Upper lobe of left lung (tissue), 6 donors: ENCODE data around the gene GSG1L. TPM values are rescaled to one million over a fixed set of nuclear protein-coding genes. Genes with fewer than 3 reads are reported as not detected.

Experiments
- ATAC-seq, 2 donors: fragments of 200-7000 bp; cut with Tn5 transposase; one replicate each; pipeline ENCODE4 v1.9.1; 2022; ENCODE audit warnings: mild to moderate bottlenecking in 2 of 2, moderate library complexity in 2 of 2; ENCODE audit not compliant: low FRiP score in 2 of 2
- DNase-seq, 2 donors: peaks; one replicate each; pipeline ENCODE4 v3.0.0-alpha.2; 2019 to 2020
- H3K27ac ChIP-seq, 4 donors: fragments of 200-600 bp; sonication (generic); one replicate each; pipeline ENCODE4 v1.5.1; 2016 to 2019
- H3K27me3 ChIP-seq, 4 donors: fragments of 200-600 bp; sonication (generic); one replicate each; pipeline ENCODE4 v1.5.1; 2017 to 2019
- H3K36me3 ChIP-seq, 4 donors: fragments of 200-600 bp; sonication (generic); one replicate each; pipeline ENCODE4 v1.5.1; 2016 to 2019
- H3K4me1 ChIP-seq, 4 donors: fragments of 200-600 bp; sonication (generic); one replicate each; pipeline ENCODE4 v1.5.1; 2018 to 2019
- H3K4me3 ChIP-seq, 4 donors: fragments of 200-600 bp; sonication (generic); one replicate each; pipeline ENCODE4 v1.5.1; 2017 to 2019; ENCODE audit warnings: mild to moderate bottlenecking in 2 of 4, moderate library complexity in 1 of 4
- H3K9me3 ChIP-seq, 4 donors: fragments of 200-600 bp; sonication (generic); one replicate each; pipeline ENCODE4 v1.5.1; 2018 to 2019
- CTCF ChIP-seq, 6 experiments: fragments of 450-650 bp in 4 of 6; fragments of 200-600 bp in 2 of 6; sonication (generic) in 2 of 6; IDR thresholded peaks; one replicate each; pipeline ENCODE4 v1.5.1; 2016 to 2019; ENCODE audit warnings: antibody characterized with exemption in 6 of 6
- EP300 ChIP-seq, 4 donors: sonication (generic); formaldehyde crosslinking; IDR thresholded peaks; one replicate each; pipeline ENCODE4 v1.5.1; 2017; ENCODE audit warnings: antibody characterized with exemption in 4 of 4, control low read depth in 2 of 4
- POLR2A ChIP-seq, 4 donors: fragments of 450-650 bp; IDR thresholded peaks; one replicate each; pipeline ENCODE4 v1.5.1; 2016 to 2017; ENCODE audit warnings: antibody characterized with exemption in 4 of 4, mild to moderate bottlenecking in 2 of 4
- POLR2AphosphoS5 ChIP-seq, 2 donors: sonication (generic); formaldehyde crosslinking; IDR thresholded peaks; one replicate each; pipeline ENCODE4 v1.5.1; 2017; ENCODE audit warnings: antibody characterized with exemption in 2 of 2
- WGBS, 2 donors: methylation state at CpG; one replicate each; pipeline ENCODE4 v1.1.5; 2017 to 2018; 5-methylcytosine and 5-hydroxymethylcytosine counted together
- total RNA-seq, 6 donors: library from RNA; depleted of rRNA in 4 of 6; stranded (reverse); fragments of >200 nt in 4 of 6; gene quantifications; one replicate each; pipeline versions ENCODE4 v1.1.0 to v1.2.1, GENCODE V29; 2016 to 2021
- donor health status: DM: no; HTN: no; CAD: no; lungs with moderate emphysema.
- donor health status: DM: no; HTN: yes; CAD: no; lungs with severe emphysema.

GSG1L gene
- total RNA-seq, 6 donors from 2014 or later: 2.2 TPM; not detected in 5

GRCh38 chr16:27770271-27771196 is 293.0 kb downstream of the GSG1L start:
- H3K27ac ChIP-seq: no peak overlapping the region
- H3K4me3 ChIP-seq: no peak overlapping the region
- no peak for TF ChIP-seq CTCF (IDR thresholded peaks at IDR 0.05)
- no peak for TF ChIP-seq POLR2A (IDR thresholded peaks at IDR 0.05)
- no peak for TF ChIP-seq POLR2AphosphoS5 (IDR thresholded peaks at IDR 0.05)
- TF ChIP-seq EP300 (IDR thresholded peaks at IDR 0.05): no peak
- ATAC-seq (no peak), DNase-seq (no peak)
- no peaks in the 10 kb centered on the region for H3K4me1 ChIP-seq
- no peaks in the 10 kb centered on the region for H3K9me3 ChIP-seq
- no peaks in the 10 kb centered on the region for H3K27me3 ChIP-seq
- 84 to 92% methylated on average over 17 of the region's 17 CpGs for WGBS, 2 donors
- H3K36me3 ChIP-seq: peaks cover 10 to 77% (median 43%) of the 10 kb centered on the region in 4 donors

- H3K9me3 ChIP-seq: peaks cover 0 to under 1% (median 0%) of the 10 kb centered on the region in 4 donors
- H3K36me3 ChIP-seq: peaks cover 10 to 79% (median 42%) of the 10 kb centered on the region in 4 donors
- H3K27me3 ChIP-seq: no peaks in the 10 kb centered on the region
- WGBS, 2 donors: 89 to 90% methylated on average over 25 of the region's 27 CpGs
- ATAC-seq (no peak), DNase-seq (no peak)
- H3K4me1 ChIP-seq: no peaks in the 10 kb centered on the region
- H3K27ac ChIP-seq: no peak overlapping the region
- TF ChIP-seq CTCF (IDR thresholded peaks at IDR 0.05) (no peak), POLR2A (IDR thresholded peaks at IDR 0.05) (no peak), POLR2AphosphoS5 (IDR thresholded peaks at IDR 0.05) (no peak), EP300 (IDR thresholded peaks at IDR 0.05) (no peak)
- H3K4me3 ChIP-seq: no peak overlapping the region
Observed at GRCh38 chr16:27769561-27770255, 293.8 kb downstream of the GSG1L start.

- WGBS, 2 donors: 90 to 100% methylated on average over 1 to 8 of the region's 8 CpGs
- ATAC-seq: no peak
- Histone ChIP-seq H3K27me3 (no peaks in the 10 kb centered on the region), H3K9me3 (peaks cover 0 to 8% (median 2%) of the 10 kb centered on the region in 4 donors), H3K27ac (no peak overlapping the region), H3K4me3 (no peak overlapping the region), H3K4me1 (no peaks in the 10 kb centered on the region), H3K36me3 (peaks cover 10 to 83% (median 40%) of the 10 kb centered on the region in 4 donors)
- TF ChIP-seq POLR2A (IDR thresholded peaks at IDR 0.05): no peak
- TF ChIP-seq POLR2AphosphoS5 (IDR thresholded peaks at IDR 0.05): no peak
- no peak for TF ChIP-seq CTCF (IDR thresholded peaks at IDR 0.05)
- TF ChIP-seq EP300 (IDR thresholded peaks at IDR 0.05): no peak
- no peak for DNase-seq
Observed at GRCh38 chr16:27768651-27769272, 294.8 kb downstream of the GSG1L start.

- DNase-seq (no peak), ATAC-seq (no peak)
- no peak overlapping the region for H3K4me3 ChIP-seq
- no peaks in the 10 kb centered on the region for H3K4me1 ChIP-seq
- TF ChIP-seq POLR2AphosphoS5 (IDR thresholded peaks at IDR 0.05) (no peak), POLR2A (IDR thresholded peaks at IDR 0.05) (no peak), EP300 (IDR thresholded peaks at IDR 0.05) (no peak), CTCF (IDR thresholded peaks at IDR 0.05) (no peak)
- no peak overlapping the region for H3K27ac ChIP-seq
- H3K9me3 ChIP-seq: peaks cover 0 to 8% (median 2%) of the 10 kb centered on the region in 4 donors
- H3K27me3 ChIP-seq: no peaks in the 10 kb centered on the region
- WGBS, 2 donors: 96 to 100% methylated on average over 1 to 5 of the region's 5 CpGs
- peaks cover 10 to 83% (median 38%) of the 10 kb centered on the region in 4 donors for H3K36me3 ChIP-seq
Observed at GRCh38 chr16:27767971-27768591, 295.4 kb downstream of the GSG1L start.
